GM19043 (cell line): ENCODE results near the gene DENND4A.

Source experiments
- ATAC-seq: cut with Tn5 transposase; IDR thresholded peaks from one replicate; pipeline ENCODE4 v1.9.1; 2021; ENCODE audit warnings: low read depth; ENCODE audit not compliant: unreplicated experiment

Gene DENND4A

GRCh38 chr15:65792138-65792987 lies at the start of gene DENND4A:
Gene DENND4A (minus strand): TSS chr15:65792293. CDS start chr15:65756450, 35,843 bp downstream.
- peak; percentile 66 for ATAC-seq

- ATAC-seq: no peak
Observed at GRCh38 chr15:65841121-65841930, 49.2 kb upstream of the DENND4A start.

GRCh38 chr15:65839985-65840384 lies 47.9 kb upstream of the DENND4A start:
- no peak for ATAC-seq

GRCh38 chr15:65839354-65839901 lies 47.3 kb upstream of the DENND4A start:
- ATAC-seq: no peak

GRCh38 chr15:65837301-65838294 lies 45.5 kb upstream of the DENND4A start:
- ATAC-seq: no peak

GRCh38 chr15:65836665-65837064 lies 44.6 kb upstream of the DENND4A start:
- no peak for ATAC-seq

GRCh38 chr15:65835447-65835846 lies 43.4 kb upstream of the DENND4A start:
- no peak for ATAC-seq

GRCh38 chr15:65834603-65835282 lies 42.6 kb upstream of the DENND4A start:
- no peak for ATAC-seq

GRCh38 chr15:65833501-65834205 lies 41.6 kb upstream of the DENND4A start:
- no peak for ATAC-seq

GRCh38 chr15:65832549-65833364 lies 40.7 kb upstream of the DENND4A start:
- no peak for ATAC-seq

- ATAC-seq: no peak
Observed at GRCh38 chr15:65829130-65829764, 37.2 kb upstream of the DENND4A start.

GRCh38 chr15:65828585-65828984 lies 36.5 kb upstream of the DENND4A start:
- no peak for ATAC-seq

GRCh38 chr15:65827065-65827464 lies 35.0 kb upstream of the DENND4A start:
- no peak for ATAC-seq

GRCh38 chr15:65824941-65825544 lies 33.0 kb upstream of the DENND4A start:
- ATAC-seq: no peak

GRCh38 chr15:65824031-65824743 lies 32.1 kb upstream of the DENND4A start:
- no peak for ATAC-seq

GRCh38 chr15:65822316-65822715 lies 30.2 kb upstream of the DENND4A start:
- ATAC-seq: no peak

- no peak for ATAC-seq
Observed at GRCh38 chr15:65821070-65821469, 29.0 kb upstream of the DENND4A start.
